ENCODE results near the gene WFIKKN1.

DNA sequence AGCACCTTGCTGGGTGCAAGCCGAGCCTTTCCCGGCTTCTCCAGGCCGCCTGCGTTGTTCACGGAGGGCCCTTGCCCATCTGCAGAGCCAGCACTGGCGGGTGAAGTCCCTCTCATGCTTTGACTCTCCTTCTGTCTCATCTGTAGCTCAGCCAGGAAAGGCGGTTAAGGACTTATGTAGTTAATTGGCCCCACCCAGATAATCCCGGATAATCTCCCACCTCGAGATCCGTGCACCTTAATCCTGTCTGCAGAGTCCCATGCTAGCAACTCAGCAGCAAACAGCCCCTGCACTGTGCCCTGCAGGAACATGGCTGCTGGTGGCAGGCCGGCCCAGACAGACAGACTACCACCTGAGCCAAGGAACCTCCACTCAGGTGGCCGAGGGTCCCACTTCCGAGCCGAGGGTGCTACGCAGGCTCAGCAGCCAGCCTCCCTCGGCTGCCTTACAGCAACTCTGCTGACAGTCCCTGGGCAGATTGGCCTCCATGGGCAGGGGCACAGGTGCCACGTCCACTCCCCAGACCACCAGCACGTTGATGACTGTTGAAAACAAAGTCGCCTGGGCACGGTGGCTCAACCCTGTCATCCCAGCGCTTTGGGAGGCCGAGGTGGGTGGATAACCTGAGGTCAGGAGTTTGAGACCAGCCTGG lies 24.0 kb upstream of the WFIKKN1 start:
- TF ChIP-seq POLR2A (IDR thresholded peaks at IDR 0.05): no peak
- TF ChIP-seq, protein P1, sequence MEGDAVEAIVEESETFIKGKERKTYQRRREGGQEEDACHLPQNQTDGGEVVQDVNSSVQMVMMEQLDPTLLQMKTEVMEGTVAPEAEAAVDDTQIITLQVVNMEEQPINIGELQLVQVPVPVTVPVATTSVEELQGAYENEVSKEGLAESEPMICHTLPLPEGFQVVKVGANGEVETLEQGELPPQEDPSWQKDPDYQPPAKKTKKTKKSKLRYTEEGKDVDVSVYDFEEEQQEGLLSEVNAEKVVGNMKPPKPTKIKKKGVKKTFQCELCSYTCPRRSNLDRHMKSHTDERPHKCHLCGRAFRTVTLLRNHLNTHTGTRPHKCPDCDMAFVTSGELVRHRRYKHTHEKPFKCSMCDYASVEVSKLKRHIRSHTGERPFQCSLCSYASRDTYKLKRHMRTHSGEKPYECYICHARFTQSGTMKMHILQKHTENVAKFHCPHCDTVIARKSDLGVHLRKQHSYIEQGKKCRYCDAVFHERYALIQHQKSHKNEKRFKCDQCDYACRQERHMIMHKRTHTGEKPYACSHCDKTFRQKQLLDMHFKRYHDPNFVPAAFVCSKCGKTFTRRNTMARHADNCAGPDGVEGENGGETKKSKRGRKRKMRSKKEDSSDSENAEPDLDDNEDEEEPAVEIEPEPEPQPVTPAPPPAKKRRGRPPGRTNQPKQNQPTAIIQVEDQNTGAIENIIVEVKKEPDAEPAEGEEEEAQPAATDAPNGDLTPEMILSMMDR (IDR thresholded peaks at IDR 0.05): no peak
